ENCODE results near the gene KCTD21. TPM values are rescaled to one million over a fixed set of nuclear protein-coding genes. Genes with fewer than 3 reads are reported as not detected.

Gene KCTD21
- total and polyA plus RNA-seq, 10 of the 15 experiments (the other 5 are each of a cell fraction or from before 2014, with no cell fraction given): 0.63 to 5.4 (median 3.6) TPM

DNA sequence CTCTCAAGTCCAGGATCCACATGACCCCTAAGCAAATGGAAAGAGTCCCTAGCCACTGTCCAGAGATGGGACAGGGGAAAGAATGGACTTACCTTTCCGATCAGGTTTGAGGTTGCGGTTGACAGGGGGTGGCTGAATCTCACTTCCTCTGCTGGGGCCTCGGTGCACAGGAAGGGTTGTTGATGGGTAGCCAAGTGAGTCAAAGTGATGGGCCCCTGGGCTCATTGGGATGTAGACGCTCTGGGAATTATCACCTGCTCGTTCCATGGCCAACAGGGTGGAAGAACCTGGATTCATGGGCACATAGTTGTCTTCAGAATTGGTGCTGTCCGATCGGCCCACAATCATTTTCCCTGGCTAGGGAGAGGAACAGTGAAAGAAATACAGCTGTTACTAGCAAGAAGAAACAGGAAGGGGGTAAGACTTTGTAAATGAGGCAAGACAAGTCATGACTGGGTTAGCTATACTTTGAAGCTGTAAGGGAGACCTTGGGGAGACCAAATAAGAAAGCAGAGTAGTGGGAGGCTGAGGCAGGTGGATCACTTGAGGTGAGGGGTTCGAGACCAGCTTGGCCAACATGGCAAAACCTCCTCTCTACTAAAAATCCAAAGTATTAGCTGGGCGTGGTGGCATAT, 35.0 kb upstream of the KCTD21 start (continued):
- TF ChIP-seq, protein P1, sequence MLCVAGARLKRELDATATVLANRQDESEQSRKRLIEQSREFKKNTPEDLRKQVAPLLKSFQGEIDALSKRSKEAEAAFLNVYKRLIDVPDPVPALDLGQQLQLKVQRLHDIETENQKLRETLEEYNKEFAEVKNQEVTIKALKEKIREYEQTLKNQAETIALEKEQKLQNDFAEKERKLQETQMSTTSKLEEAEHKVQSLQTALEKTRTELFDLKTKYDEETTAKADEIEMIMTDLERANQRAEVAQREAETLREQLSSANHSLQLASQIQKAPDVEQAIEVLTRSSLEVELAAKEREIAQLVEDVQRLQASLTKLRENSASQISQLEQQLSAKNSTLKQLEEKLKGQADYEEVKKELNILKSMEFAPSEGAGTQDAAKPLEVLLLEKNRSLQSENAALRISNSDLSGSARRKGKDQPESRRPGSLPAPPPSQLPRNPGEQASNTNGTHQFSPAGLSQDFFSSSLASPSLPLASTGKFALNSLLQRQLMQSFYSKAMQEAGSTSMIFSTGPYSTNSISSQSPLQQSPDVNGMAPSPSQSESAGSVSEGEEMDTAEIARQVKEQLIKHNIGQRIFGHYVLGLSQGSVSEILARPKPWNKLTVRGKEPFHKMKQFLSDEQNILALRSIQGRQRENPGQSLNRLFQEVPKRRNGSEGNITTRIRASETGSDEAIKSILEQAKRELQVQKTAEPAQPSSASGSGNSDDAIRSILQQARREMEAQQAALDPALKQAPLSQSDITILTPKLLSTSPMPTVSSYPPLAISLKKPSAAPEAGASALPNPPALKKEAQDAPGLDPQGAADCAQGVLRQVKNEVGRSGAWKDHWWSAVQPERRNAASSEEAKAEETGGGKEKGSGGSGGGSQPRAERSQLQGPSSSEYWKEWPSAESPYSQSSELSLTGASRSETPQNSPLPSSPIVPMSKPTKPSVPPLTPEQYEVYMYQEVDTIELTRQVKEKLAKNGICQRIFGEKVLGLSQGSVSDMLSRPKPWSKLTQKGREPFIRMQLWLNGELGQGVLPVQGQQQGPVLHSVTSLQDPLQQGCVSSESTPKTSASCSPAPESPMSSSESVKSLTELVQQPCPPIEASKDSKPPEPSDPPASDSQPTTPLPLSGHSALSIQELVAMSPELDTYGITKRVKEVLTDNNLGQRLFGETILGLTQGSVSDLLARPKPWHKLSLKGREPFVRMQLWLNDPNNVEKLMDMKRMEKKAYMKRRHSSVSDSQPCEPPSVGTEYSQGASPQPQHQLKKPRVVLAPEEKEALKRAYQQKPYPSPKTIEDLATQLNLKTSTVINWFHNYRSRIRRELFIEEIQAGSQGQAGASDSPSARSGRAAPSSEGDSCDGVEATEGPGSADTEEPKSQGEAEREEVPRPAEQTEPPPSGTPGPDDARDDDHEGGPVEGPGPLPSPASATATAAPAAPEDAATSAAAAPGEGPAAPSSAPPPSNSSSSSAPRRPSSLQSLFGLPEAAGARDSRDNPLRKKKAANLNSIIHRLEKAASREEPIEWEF (IDR thresholded peaks at IDR 0.05; ENCODE audit: insufficient replicate concordance, low read depth, low read length): no peak
- TF ChIP-seq TCF7 (IDR thresholded peaks at IDR 0.05; ENCODE audit: borderline replicate concordance): no peak
- TF ChIP-seq PAX8 (IDR thresholded peaks at IDR 0.05): no peak
- TF ChIP-seq SP1 (IDR thresholded peaks at IDR 0.05; ENCODE audit: low read depth, low read length): peak; percentile 53
- TF ChIP-seq, protein P2, sequence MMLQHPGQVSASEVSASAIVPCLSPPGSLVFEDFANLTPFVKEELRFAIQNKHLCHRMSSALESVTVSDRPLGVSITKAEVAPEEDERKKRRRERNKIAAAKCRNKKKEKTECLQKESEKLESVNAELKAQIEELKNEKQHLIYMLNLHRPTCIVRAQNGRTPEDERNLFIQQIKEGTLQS (IDR thresholded peaks at IDR 0.05; ENCODE audit: borderline replicate concordance, extremely low read depth, low read depth, low read length): no peak
- peak; percentile 91 for TF ChIP-seq NFIC (IDR thresholded peaks at IDR 0.05; ENCODE audit: low read depth, low read length)
- peak; percentile 99 for TF ChIP-seq RUNX3 (IDR thresholded peaks at IDR 0.05; ENCODE audit: low read length)
- peak in 1 of 2 experiments; percentile 78; a peak in 2 of 3 replicates for TF ChIP-seq EGR1 (IDR thresholded peaks at IDR 0.05; ENCODE audit: borderline replicate concordance in 1 of 2, low read depth in 2 of 2, low read length in 2 of 2)
- 0 out of 2 replicates have a peak, but pooled peaks have one; percentile 38 for TF ChIP-seq GABPA (IDR thresholded peaks at IDR 0.05; ENCODE audit: low read depth)
- TF ChIP-seq, protein P3, sequence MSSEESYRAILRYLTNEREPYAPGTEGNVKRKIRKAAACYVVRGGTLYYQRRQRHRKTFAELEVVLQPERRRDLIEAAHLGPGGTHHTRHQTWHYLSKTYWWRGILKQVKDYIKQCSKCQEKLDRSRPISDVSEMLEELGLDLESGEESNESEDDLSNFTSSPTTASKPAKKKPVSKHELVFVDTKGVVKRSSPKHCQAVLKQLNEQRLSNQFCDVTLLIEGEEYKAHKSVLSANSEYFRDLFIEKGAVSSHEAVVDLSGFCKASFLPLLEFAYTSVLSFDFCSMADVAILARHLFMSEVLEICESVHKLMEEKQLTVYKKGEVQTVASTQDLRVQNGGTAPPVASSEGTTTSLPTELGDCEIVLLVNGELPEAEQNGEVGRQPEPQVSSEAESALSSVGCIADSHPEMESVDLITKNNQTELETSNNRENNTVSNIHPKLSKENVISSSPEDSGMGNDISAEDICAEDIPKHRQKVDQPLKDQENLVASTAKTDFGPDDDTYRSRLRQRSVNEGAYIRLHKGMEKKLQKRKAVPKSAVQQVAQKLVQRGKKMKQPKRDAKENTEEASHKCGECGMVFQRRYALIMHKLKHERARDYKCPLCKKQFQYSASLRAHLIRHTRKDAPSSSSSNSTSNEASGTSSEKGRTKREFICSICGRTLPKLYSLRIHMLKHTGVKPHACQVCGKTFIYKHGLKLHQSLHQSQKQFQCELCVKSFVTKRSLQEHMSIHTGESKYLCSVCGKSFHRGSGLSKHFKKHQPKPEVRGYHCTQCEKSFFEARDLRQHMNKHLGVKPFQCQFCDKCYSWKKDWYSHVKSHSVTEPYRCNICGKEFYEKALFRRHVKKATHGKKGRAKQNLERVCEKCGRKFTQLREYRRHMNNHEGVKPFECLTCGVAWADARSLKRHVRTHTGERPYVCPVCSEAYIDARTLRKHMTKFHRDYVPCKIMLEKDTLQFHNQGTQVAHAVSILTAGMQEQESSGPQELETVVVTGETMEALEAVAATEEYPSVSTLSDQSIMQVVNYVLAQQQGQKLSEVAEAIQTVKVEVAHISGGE (CRISPR knock-in tag; IDR thresholded peaks at IDR 0.05): no peak
- TF ChIP-seq, protein P4, sequence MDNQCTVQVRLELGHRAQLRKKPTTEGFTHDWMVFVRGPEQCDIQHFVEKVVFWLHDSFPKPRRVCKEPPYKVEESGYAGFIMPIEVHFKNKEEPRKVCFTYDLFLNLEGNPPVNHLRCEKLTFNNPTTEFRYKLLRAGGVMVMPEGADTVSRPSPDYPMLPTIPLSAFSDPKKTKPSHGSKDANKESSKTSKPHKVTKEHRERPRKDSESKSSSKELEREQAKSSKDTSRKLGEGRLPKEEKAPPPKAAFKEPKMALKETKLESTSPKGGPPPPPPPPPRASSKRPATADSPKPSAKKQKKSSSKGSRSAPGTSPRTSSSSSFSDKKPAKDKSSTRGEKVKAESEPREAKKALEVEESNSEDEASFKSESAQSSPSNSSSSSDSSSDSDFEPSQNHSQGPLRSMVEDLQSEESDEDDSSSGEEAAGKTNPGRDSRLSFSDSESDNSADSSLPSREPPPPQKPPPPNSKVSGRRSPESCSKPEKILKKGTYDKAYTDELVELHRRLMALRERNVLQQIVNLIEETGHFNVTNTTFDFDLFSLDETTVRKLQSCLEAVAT (IDR thresholded peaks at IDR 0.05): peak; percentile 74
- peak; percentile 49; the same call in 1 of the 3 replicates for TF ChIP-seq POU2F2 (IDR thresholded peaks at IDR 0.05; ENCODE audit: borderline replicate concordance, low read depth, low read length)
- peak in 1 of 2 experiments; percentile 26; a peak in 1 of 4 replicates for TF ChIP-seq BHLHE40 (IDR thresholded peaks at IDR 0.05; ENCODE audit: borderline replicate concordance in 1 of 2, low read depth in 2 of 2, low read length in 1 of 2)
- TF ChIP-seq FOXM1 (IDR thresholded peaks at IDR 0.05; ENCODE audit: low read depth, low read length): peak; percentile 78
- TF ChIP-seq PAX5 (IDR thresholded peaks at IDR 0.05; ENCODE audit: borderline replicate concordance, low read depth, low read length): peak; percentile 80; the same call in 1 of the 2 replicates
- TF ChIP-seq BACH1 (IDR thresholded peaks at IDR 0.05; ENCODE audit: borderline replicate concordance): peak; percentile 40; the same call in 1 of the 2 replicates
- TF ChIP-seq, protein P5, sequence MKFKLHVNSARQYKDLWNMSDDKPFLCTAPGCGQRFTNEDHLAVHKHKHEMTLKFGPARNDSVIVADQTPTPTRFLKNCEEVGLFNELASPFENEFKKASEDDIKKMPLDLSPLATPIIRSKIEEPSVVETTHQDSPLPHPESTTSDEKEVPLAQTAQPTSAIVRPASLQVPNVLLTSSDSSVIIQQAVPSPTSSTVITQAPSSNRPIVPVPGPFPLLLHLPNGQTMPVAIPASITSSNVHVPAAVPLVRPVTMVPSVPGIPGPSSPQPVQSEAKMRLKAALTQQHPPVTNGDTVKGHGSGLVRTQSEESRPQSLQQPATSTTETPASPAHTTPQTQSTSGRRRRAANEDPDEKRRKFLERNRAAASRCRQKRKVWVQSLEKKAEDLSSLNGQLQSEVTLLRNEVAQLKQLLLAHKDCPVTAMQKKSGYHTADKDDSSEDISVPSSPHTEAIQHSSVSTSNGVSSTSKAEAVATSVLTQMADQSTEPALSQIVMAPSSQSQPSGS (IDR thresholded peaks at IDR 0.05; ENCODE audit: low read length): peak; percentile 73; the same call in 1 of the 2 replicates

All from GM12878 (cell line).